Measurements from ENCODE around the gene ZNF860.
A peak's percentile ranks its signal among the peaks of the same experiment; 100 is the strongest.

The ZNF860 gene

GRCh38 chr3:31981206-31982181 lies at the start of gene ZNF860, which contains the start of gene OSBPL10:
TSS of gene ZNF860 (plus strand) at chr3:31981750. CDS start at chr3:31989080, 7,330 bp downstream.
TSS of gene OSBPL10 (minus strand) at chr3:31981262. CDS start at chr3:31981179, 83 bp downstream.
- peak; percentile 13 for DNase-seq

GRCh38 chr3:31932990-31933389 lies 48.6 kb upstream of the ZNF860 start:
- no peak for DNase-seq

GRCh38 chr3:31934018-31934417 lies 47.5 kb upstream of the ZNF860 start:
- no peak for DNase-seq

- no peak for DNase-seq
Measured at GRCh38 chr3:31934866-31935265, 46.7 kb upstream of the ZNF860 start.

- no peak for DNase-seq
Measured at GRCh38 chr3:31936420-31937060, 45.0 kb upstream of the ZNF860 start.

GRCh38 chr3:31937225-31937624 lies 44.3 kb upstream of the ZNF860 start:
- no peak for DNase-seq

GRCh38 chr3:31942446-31942845 lies 39.1 kb upstream of the ZNF860 start:
- no peak for DNase-seq

- no peak for DNase-seq
Measured at GRCh38 chr3:31943041-31943440, 38.5 kb upstream of the ZNF860 start.

- DNase-seq, result no peak
Measured at GRCh38 chr3:31945738-31946052, 35.9 kb upstream of the ZNF860 start.

- DNase-seq, result no peak
Measured at GRCh38 chr3:31946484-31947081, 35.0 kb upstream of the ZNF860 start.

- DNase-seq, result no peak
Measured at GRCh38 chr3:31947162-31947561, 34.4 kb upstream of the ZNF860 start.

GRCh38 chr3:31947671-31948091 lies 33.9 kb upstream of the ZNF860 start:
- no peak for DNase-seq

- no peak for DNase-seq
Measured at GRCh38 chr3:31948280-31948679, 33.3 kb upstream of the ZNF860 start.

GRCh38 chr3:31952205-31952604 lies 29.3 kb upstream of the ZNF860 start:
- no peak for DNase-seq

- no peak for DNase-seq
Measured at GRCh38 chr3:31953091-31953490, 28.5 kb upstream of the ZNF860 start.

GRCh38 chr3:31953636-31954035 lies 27.9 kb upstream of the ZNF860 start:
- DNase-seq, result no peak

- DNase-seq, result no peak
Measured at GRCh38 chr3:31955581-31955980, 26.0 kb upstream of the ZNF860 start.

- no peak for DNase-seq
Measured at GRCh38 chr3:31957106-31957505, 24.4 kb upstream of the ZNF860 start.

GRCh38 chr3:31958701-31959152 lies 22.8 kb upstream of the ZNF860 start:
- DNase-seq, result no peak

- DNase-seq, result no peak
Measured at GRCh38 chr3:31959251-31959650, 22.3 kb upstream of the ZNF860 start.

GRCh38 chr3:31959951-31960792 lies 21.4 kb upstream of the ZNF860 start:
- no peak for DNase-seq

- DNase-seq, result no peak
Measured at GRCh38 chr3:31960793-31961431, 20.6 kb upstream of the ZNF860 start.
